Stimulated activated CD8-positive, alpha-beta memory T cell treated with anti-CD3 and anti-CD28 coated beads, Interleukin-4, amount 100 ng/mL, for 1 hour (primary cell): Measurements from ENCODE around the gene BIVM.

Experiments
- DNase-seq, 2 donors: peaks; one replicate each; pipeline ENCODE4 v3.0.0-alpha.2; 2020; ENCODE audit warnings: low read depth in 2 of 2, low spot score in 1 of 2

BIVM gene

DNA sequence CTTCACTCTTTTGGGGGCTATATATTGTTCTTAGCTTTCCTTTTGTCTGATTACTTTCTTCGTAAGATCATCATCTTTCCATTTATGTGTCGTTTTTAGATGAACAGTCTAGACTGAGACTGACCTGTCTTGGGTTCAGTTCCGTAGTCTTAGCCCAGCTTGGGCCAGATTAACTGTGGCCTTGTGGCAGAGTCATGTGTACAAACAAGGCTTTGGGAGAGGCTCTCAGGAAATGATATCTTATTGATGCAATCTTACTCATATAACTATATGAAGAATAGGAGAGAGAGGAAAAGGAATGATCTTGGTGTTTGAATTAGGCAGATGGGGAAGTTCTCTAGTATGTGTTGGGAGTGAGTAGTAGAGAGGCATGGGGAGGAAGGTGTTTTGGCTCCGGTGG lies 40.1 kb downstream of the BIVM start:
- DNase-seq: no peak

DNA sequence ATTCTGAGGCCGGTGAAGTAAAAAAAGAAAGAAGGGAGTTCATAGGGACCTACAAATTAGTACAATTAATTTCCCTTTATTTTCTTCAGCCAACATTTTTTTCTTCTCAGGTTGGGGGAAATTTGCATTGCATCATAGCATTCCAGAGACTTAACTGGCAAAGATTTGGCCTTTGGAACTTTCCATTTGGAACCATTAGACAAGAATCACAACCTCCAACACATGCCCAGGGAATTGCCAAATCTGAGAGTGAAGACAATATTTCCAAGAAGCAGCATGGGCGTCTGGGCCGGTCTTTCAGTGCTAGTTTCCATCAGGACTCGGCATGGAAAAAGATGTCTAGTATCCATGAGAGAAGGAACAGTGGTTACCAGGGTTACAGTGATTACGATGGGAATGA lies 40.5 kb downstream of the BIVM start:
- no peak for DNase-seq

- no peak for DNase-seq
Measured at GRCh38 chr13:102845289-102845629, 46.3 kb downstream of the BIVM start.

DNA sequence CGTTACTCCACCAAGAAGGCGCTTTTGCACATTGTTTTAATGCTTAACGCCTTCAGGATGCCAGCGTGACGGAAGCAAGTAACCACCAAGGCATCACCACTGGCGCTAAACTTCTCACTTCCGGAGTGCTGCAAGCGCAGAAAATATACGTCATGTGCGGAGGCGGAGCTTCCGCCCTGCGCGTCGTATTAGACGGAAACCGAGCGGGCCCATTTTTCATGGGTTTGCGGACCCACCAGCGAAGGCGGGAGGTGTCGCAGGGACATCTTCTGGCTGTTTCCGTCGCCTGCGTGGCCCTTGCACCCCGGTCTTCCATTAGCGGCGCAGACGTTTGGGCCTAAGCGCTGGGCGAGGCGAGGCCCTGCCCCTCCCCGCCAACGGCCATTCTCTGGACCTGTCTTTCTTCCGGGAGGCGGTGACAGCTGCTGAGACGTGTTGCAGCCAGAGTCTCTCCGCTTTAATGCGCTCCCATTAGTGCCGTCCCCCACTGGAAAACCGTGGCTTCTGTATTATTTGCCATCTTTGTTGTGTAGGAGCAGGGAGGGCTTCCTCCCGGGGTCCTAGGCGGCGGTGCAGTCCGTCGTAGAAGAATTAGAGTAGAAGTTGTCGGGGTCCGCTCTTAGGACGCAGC lies 46.8 kb downstream of the BIVM start, which contains the start of gene ERCC5:
Gene ERCC5 (plus strand): TSS at position 403 of the 631 bp plus-strand sequence. CDS start 235 bp downstream, outside the sequence.
- peak; percentile 89 to 96 for DNase-seq

DNA sequence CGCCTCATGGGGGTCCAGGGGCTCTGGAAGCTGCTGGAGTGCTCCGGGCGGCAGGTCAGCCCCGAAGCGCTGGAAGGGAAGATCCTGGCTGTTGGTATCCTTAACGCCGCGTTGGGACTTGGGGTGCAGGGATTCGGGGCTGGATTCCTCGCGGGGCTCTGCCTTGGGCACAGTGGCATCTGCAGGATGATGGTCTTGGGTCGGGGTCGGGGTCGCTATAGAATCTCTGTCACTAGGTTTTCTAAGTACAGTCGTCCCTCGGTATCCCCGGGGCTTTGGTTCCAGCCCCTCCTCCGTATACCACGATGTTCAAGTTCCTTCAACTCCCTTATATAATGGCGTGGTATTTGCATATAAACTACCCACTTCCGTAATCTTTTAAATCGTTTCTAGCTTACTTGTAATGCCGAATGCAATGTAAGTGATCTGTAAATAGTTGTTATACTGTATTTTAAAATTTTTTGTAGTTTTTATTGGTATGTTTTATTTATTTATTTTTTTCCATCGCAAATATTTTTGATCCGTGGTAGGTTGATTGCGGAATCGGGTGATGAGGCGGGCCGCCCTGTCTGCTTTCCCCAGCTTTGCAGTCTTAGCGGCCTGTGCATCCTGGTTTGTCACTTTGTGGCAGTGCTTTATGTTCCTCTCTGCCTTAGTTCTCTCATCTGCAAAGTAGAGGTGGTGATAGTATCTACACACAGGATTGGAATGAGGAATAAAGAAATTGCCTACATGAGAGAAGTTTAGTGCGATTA lies 47.5 kb downstream of the BIVM start:
- no peak for DNase-seq

DNA sequence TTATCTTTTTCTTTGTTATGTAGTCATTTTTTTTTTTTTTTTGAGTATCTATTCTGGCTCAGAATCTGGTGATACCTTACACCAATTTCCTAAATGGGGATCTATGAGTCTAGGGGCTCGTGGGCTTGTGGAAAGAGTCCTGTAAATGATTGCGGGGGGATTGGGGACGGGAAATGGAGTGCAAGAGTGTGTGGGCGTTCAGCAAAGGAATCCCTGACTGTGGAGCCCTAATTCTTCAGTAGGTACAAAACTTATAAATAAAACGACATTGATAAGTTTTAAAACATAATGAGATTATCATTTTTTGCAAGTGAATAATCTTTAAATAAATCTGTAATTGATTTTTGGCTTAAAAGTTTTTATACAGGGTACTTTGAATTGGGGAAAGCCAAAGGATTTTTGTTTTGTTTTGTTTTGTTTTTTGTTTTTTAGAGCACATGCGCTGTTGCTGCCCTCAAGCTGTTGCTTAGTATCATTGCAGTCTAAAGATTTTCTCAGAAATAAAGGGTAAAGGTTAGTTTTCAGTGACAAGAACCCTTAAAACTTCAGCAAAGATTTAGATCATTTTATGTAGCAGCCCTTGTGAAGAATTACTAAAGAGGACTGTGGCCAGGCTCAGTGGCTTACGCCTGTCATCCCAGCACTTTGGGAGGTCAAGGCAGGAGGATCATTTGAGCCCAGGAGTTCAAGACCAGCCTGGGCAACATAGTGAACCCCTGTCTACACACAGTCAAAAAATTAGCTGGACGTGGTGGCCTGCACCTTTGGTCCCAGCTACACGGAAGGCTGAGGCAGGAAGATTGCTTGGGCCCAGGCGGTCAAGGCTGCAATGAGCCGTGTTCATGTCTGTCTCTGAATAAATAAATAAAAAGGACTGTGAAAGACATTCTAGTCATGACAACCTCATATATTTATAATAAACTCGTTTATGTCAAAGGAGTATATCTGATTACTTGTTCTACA lies 48.6 kb downstream of the BIVM start:
- no peak for DNase-seq

DNA sequence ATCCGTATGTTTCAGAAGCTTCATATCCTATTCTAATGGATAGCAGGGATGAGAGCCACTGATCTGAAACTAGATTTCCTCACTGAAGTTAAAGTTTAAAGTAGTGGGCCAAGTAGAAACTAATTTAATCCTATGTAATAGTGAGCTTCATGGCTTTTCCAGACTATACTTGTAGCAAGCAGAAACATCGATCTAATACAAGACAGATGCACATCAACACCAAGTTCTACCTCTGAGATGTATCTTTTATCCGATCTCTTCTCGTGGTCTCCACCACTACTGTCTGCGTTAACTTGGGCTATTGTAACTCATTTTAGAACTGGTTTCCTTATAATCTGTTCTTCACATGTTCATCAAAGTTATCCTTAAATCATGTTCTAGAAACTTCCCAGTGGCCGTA lies 50.0 kb downstream of the BIVM start:
- DNase-seq: no peak

- DNase-seq: no peak
Measured at GRCh38 chr13:102852556-102852955, 53.6 kb downstream of the BIVM start.

DNA sequence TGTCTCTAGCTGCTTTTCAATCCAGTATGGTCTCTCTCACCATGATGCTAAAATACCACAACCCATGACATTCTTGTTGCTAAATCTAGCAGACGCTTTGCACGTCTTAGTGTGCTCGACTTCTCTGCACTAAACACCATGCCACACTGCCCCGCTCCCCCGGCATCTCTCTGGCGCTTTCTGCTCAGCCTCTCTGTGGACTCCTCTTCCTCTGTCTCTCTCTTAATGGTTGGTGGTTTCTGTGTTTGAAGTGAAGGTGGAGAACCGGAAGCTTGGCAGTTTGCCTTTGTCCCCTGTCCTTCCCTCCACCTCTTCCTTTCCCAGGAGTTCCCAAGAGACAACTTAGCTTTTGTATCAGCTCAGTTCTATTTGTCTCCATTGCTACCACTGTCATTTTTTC lies 55.8 kb downstream of the BIVM start:
- no peak for DNase-seq

DNA sequence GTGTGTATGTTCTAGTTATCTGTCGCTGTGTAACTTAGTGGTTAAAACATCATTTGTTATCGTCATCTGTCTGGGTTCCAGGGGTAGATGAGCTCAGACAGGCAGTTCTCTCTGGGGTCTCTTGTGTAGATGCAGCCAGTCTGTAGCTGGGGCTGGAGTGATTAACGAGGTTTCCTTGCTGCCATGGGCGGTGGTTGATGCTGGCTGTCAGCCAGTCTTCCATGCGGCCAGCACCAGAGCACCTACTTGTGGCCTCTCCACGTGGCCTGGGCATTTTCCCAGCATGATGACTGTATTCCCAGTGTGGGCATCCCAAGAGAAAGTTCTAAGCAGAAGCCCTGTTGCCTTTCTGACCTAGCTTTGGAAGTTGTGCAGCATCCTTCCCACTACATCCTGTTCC lies 57.6 kb downstream of the BIVM start:
- no peak for DNase-seq

DNA sequence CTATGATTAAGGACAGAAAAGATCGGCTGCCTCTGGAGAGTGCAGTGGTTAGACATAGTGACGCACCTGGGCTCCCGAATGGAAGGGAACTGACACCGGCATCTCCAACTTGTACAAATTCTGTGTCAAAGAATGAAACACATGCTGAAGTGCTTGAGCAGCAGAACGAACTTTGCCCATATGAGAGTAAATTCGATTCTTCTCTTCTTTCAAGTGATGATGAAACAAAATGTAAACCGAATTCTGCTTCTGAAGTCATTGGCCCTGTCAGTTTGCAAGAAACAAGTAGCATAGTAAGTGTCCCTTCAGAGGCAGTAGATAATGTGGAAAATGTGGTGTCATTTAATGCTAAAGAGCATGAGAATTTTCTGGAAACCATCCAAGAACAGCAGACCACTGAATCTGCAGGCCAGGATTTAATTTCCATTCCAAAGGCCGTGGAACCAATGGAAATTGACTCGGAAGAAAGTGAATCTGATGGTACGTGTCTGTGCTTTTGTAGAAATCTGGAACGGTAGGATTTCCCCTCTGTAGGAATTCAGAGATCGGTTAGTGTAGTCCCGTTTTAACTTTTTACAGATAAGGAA lies 63.8 kb downstream of the BIVM start:
- no peak for DNase-seq

- no peak for DNase-seq
Measured at GRCh38 chr13:102863590-102863989, 64.7 kb downstream of the BIVM start.

- no peak for DNase-seq
Measured at GRCh38 chr13:102868366-102868936, 69.5 kb downstream of the BIVM start.

- DNase-seq: no peak
Measured at GRCh38 chr13:102869948-102870676, 71.2 kb downstream of the BIVM start.

- peak in 1 of 2 donors; percentile 23 for DNase-seq
Measured at GRCh38 chr13:102870677-102871415, 71.9 kb downstream of the BIVM start.

- DNase-seq: no peak
Measured at GRCh38 chr13:102872131-102872530, 73.2 kb downstream of the BIVM start.

- DNase-seq: no peak
Measured at GRCh38 chr13:102872531-102872930, 73.6 kb downstream of the BIVM start.

- no peak for DNase-seq
Measured at GRCh38 chr13:102873653-102874052, 74.7 kb downstream of the BIVM start.

GRCh38 chr13:102875256-102875655 lies 76.3 kb downstream of the BIVM start:
- DNase-seq: no peak

DNA sequence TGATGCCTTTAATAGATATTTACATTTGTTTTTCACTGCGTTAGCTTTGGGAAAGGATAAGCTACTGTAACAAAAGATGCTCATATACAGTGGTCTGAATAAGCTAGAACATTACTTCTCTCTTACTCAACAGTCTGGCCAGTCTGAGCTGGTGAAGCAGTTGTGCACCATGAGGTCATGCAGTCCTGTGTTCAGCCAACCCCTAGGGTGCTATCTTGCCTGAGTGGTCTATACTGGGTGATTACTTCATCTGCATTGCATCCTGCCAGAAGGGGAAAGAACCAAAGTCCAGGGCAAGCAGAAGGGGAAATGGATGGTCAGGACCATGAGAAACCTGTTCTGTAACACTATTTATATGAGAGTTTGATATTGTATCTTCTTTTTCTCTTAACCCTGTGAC lies 78.4 kb downstream of the BIVM start:
- DNase-seq: no peak
